NCI-H1436 treated with DMSO at 0.1 percent for 48 hours (cell line): ENCODE measurements around the gene ANKRD34A.

Experiments used
- DNase-seq: peaks from one replicate; lab custom pipeline; 2025; lab: John Stamatoyannopoulos, UW

The ANKRD34A gene

DNA sequence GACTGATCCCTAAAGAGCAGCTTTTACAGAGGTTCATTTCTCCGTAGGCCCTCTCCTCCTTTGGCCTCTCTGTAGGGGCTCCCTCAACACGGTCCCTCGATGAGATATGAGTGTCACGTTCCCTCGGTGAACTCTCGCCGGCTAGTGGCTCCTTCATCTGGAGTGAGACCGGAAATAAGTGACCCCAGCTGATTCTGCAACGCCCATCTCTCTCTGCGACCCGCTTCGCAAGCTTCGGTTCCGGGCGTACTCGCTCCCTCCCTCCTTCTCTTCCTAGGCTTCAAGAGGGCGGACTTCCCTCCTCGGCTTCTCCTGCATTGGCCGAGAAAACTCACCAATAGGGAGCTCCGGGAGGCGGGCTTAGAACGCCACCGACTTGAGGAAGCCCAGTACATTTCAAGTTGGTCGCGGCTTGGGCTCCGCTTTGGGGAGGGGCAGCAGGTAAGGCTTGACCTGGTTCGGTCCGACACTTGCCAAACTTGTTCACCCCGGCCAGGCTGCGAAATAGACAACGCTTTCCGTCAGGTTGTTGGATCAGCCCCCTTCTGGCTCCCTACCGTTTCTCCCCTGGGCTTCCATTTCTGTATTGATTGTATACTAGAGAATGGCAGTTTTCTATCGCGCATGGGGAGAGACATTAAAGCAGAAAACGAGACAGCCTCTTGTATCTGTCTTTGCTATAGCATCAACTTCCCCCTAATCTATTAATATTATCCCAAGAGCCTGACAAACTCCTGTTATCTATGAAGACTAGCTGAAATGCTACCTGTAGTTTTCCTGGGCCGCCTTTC is at the start of gene ANKRD34A, which contains the start of gene POLR3GL:
Gene ANKRD34A (minus strand): TSS at position 248 of the 791 bp plus-strand sequence. CDS start 2,816 bp downstream, outside the sequence.
Gene POLR3GL (plus strand): TSS at position 363 of the 791 bp plus-strand sequence. CDS start 10,176 bp downstream, outside the sequence.
- no peak for DNase-seq

DNA sequence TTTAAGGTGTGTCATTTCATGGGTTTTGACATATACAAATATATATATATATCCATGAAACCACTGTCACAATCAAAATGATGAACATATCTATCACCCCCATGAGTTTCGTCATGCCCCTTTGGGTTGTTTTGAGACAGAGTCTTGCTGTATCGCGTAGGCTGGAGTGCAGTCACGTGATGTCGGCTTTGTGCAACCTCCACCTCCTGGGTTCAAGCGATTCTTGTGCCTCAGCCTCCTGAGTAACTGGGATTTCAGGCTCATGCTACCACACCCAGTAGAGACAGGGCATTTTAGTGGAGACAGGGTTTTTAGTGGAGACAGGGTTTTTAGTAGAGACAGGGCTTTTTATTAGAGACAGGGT is 49.2 kb upstream of the ANKRD34A start:
- DNase-seq = no peak

DNA sequence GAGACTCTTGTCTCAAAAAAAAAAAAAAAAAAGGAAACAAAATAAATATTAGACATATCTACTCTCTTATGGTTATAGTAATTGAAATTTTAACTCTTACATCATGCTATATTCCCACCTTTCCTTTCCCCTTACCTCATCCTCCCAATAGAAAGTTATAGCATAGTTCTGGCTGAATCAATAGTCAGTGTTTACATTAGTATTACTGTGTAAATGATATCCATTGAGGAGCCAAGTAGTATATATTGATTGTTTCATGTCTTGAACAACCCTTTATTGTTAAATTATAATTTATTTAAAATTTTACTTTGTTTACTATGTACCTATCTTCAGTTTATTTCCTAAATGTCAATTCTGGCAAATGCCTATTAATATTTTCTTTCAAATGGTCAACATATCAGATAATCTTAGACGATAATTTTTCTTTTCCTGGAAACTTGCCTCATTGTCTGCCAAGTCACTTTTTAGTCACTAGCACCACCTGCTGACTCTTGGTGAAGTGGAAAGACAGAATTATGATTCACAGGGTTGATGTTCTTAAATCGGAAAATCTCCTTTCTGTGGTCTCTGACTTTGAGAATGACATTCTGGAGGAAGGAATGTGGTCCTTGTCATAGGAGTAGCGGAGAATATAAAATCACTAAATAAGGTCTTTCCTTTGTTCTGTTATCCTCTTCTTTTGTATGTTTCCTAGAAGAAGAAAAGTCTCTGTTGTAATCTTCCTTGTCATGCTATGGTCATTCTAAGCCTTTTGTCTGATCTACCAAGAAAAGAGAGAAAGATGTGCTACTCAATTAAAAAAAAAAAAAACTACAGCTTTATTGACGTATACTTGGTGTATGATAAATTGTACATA is 48.6 kb upstream of the ANKRD34A start:
- peak; percentile 48 for DNase-seq

GRCh38 chr1:146010126-146010738 is 45.9 kb upstream of the ANKRD34A start:
- DNase-seq = no peak

- no peak for DNase-seq
Observed at GRCh38 chr1:146007489-146008133, 43.2 kb upstream of the ANKRD34A start.

- no peak for DNase-seq
Observed at GRCh38 chr1:146001709-146002108, 37.3 kb upstream of the ANKRD34A start.

DNA sequence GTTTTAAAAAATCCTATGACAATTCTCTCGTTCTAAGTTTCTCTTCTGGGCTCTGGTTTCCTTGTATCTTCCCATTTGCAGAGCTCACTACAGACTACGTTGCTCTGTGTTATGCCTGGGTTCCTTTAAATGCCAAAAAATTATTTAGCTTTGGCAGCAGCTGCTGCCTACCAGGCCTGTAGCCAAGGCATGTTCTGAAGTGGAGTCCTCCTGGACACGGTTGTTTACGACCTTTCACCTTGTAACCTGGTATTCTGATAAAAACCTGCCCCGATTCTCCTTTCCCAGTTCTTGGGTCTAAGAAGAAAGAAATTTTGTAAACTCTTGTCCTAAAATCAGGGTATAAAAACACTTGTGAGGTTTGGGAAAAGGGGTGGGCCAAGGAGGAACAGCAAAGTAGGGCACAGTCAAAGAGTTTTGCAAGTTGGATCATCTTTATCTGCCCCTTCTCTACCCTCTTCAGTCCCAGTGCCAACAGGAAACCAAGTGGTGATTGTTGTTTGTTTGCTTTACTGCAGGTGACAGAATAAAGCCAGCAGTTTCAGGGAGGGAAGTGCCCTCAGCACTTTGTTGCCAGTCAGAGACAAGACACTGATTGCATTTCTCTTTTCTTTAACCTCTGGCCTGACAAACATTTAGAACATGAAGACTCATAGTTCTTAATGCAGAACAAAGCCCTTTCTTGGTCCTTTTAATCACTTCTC is 35.1 kb upstream of the ANKRD34A start:
- DNase-seq = no peak

GRCh38 chr1:145997718-145998023 is 33.3 kb upstream of the ANKRD34A start:
- DNase-seq = no peak

GRCh38 chr1:145997016-145997717 is 32.8 kb upstream of the ANKRD34A start:
- no peak for DNase-seq

GRCh38 chr1:145996433-145997015 is 32.1 kb upstream of the ANKRD34A start, which contains the start of gene TXNIP:
Gene TXNIP (minus strand): TSS chr1:145996579. CDS start chr1:145996266, 313 bp downstream.
- peak; percentile 96 for DNase-seq

DNA sequence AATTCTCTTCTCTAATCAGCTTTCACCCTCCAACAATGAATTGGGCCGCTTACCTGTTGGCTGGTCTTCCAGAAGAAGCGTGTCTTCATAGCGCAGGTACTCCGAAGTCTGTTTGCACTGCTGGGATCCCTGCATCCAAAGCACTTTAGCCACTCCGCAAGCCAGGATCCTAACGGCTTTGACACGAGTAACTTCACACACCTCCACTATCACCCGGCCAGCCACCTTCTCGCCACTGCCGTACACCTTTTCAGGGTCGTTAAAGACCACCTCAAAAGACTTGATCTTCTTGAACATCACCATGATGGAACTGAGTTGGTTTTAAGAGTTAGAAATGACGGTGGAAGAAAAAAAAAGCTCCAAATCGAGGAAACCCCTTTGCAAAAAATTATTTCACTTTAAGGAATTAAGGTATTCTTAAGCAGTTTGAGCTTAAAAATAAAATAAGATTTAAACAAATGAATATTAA is 31.6 kb upstream of the ANKRD34A start:
- no peak for DNase-seq

GRCh38 chr1:145995148-145995881 is 30.9 kb upstream of the ANKRD34A start:
- no peak for DNase-seq

DNA sequence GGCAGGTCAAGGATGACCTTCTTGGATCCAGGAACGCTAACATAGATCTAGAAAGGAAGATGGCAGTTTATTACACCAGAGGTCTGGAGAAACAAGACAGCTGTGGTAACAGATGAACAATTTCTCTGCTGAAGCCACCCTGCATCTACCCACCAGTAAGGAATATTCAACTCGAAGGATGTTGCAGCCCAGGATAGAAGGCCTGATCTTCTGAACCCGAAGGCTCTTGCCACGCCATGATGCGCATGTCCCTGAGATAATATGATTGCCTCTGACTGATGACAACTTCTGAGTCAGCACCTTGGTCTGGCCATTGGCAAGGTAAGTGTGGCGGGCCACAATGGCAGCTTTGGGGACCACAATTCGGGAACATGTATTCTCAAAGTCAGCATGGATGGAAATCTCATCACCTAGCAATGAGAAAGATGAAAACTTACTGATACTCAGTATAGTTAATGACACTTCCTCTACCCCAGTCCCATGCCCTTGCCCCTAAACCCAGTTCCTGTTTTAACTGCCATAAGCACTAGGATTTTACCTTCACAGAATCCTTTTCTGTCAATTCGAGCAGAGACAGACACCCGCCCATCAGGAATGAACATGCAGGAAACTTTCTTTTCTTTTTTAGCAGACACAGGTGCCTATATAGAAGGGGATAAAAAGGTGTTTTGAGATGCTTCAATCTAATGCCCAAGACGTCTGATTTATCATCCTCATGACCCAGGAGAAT is 30.2 kb upstream of the ANKRD34A start:
- DNase-seq = no peak

GRCh38 chr1:145993618-145994390 is 29.4 kb upstream of the ANKRD34A start:
- no peak for DNase-seq

GRCh38 chr1:145992958-145993617 is 28.7 kb upstream of the ANKRD34A start:
- DNase-seq = no peak

GRCh38 chr1:145992502-145992936 is 28.1 kb upstream of the ANKRD34A start:
- DNase-seq = no peak

- no peak for DNase-seq
Observed at GRCh38 chr1:145991735-145992412, 27.5 kb upstream of the ANKRD34A start.
